Head of caudate nucleus (tissue), 42 donors: Measurements from ENCODE around the gene C2CD4D.
A peak's percentile ranks its signal among the peaks of the same experiment; 100 is the strongest.

Source experiments
- DNase-seq, 42 donors: peaks; one replicate each; pipeline versions ENCODE4 v3.0.0 to v3.0.0-alpha.2; 2020 to 2021; ENCODE audit warnings: mixed read lengths in 7 of 42
- intact Hi-C: fragments of 100-400 bp; cut with DNase I; formaldehyde crosslinking; loops from one replicate; pipeline ENCODE4 v1.15.0; 2022

Gene C2CD4D

GRCh38 chr1:151802372-151802771 is 37.2 kb downstream of the C2CD4D start:
- DNase-seq = peak in 1 of 42 donors; percentile 2
- intact Hi-C loops = no loop called here

GRCh38 chr1:151801846-151802245 is 37.8 kb downstream of the C2CD4D start:
- peak in 1 of 42 donors; percentile 5 for DNase-seq
- intact Hi-C loops = no loop called here

DNA sequence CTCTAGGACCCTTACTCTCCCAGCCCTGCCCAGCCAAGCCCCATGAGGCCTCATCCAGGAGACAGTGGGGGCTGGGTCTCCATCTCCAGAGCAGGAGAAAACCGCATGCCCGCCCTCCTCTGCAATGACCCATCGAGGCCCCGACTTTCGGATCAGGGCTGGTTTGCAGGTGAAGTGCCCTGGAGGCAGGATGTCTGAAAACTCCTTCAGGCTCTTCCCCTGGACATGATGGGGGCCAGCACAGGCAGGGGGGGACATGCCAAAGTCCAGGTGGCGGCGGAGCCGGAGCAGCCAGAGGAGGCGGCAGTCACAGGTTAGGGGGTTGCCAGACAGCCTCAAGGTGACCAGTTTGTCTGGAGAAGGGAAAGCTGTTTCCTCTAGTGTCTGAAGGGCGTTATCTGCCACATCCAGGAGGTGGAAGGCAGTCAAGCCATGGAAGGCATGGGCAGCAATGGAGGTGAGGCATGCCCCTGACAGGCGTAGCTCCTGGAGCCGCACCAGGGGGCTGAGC is 38.3 kb downstream of the C2CD4D start:
- intact Hi-C loops = no loop called here
- peak in 2 of 42 donors; percentile 7 to 8 for DNase-seq

DNA sequence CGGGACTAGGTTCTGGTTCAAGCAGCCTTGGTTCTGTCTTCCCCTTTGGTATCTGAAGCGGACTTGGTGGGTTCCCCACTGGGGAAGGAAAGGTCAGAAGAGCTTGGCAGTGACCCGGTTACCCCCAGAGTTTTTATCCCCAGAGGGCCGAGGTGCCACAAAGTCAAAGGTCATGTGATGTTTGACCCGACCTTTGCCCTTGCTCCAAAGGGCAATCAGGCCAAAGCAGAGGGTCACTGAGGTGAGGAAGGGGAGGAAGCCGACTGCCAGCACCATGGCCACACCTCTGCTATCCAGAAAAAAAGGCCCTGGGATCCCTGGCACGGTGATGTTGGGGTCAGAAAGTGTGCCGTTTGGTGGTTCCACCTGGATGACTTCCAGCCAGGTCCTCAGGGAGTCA is 38.8 kb downstream of the C2CD4D start:
- intact Hi-C loops = no loop called here
- peak in 1 of 42 donors; percentile 16 for DNase-seq

DNA sequence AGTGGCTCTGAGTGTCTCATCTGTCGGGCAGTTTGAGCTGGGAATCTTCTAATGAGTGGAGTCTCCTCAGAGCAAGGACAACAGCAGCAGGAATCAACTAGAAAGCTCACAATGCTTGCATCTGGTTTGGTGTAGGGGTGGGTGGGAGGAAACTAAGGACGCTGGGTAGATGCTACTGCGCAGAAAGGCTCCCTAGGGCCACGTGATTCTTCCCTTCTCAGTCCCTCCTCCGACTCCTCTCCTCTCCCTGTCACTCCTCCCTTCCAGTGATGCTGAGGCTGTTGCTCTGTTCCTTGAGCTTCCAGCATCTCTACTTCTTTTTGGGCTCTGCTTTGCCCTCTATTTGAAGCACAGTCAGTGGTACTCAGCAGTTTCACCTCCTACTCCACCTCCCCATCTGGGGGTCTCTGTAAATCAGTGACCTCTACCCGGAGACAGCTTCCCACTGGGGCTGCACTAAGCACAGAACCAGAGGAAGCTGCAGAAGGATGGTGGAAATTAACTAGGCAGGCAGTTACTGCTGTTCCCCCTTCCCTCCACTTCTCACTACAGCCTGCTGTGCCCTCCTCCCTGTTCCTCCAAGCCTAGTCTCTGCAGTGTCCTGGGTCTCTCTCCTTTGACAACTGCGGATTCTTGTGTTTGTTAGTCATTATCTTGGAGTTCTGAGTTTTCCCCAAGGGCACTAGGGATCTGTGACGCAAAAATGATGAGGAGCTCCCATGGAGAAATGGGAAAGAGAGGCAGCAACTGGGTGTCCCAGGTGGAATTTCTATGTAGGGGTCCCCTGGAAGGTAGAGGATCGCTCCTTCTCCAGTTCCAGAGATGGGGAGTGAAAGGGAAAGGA is 40.2 kb downstream of the C2CD4D start:
- DNase-seq = peak in 39 of 42 donors; percentile 16 to 85 (median 55)
- intact Hi-C loops = no loop called here

DNA sequence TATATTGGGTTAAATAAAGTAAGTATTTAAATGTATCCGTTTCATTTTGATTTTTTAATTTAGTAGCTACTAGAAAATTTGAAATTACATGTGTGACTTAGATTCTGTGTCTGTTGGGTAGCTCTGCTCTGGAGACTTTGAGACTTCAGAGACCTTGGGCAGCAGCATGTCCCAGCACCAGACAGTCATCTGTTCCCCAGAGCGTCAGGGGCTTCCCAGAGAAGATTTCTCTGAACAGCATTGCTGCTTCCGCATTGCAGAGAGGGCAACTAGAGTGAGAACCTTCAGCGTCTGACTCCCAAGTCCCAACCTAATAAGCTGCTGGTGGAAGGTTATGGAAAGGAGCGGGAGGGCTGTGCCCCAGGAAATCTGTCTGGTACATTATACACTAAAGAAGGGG is 41.0 kb downstream of the C2CD4D start:
- intact Hi-C loops = no loop called here

GRCh38 chr1:151790940-151791651 is 48.5 kb downstream of the C2CD4D start:
- intact Hi-C loops = loop anchor here (2.0 kb wide), 1 partner anchor 48 kb away; the partner anchor contains the start of gene C2CD4D
- peak in 23 of 42 donors; percentile 8 to 48 (median 26) for DNase-seq

More for the DNA sequence above, 41.0 kb downstream of the C2CD4D start:
- no peak for DNase-seq

DNA sequence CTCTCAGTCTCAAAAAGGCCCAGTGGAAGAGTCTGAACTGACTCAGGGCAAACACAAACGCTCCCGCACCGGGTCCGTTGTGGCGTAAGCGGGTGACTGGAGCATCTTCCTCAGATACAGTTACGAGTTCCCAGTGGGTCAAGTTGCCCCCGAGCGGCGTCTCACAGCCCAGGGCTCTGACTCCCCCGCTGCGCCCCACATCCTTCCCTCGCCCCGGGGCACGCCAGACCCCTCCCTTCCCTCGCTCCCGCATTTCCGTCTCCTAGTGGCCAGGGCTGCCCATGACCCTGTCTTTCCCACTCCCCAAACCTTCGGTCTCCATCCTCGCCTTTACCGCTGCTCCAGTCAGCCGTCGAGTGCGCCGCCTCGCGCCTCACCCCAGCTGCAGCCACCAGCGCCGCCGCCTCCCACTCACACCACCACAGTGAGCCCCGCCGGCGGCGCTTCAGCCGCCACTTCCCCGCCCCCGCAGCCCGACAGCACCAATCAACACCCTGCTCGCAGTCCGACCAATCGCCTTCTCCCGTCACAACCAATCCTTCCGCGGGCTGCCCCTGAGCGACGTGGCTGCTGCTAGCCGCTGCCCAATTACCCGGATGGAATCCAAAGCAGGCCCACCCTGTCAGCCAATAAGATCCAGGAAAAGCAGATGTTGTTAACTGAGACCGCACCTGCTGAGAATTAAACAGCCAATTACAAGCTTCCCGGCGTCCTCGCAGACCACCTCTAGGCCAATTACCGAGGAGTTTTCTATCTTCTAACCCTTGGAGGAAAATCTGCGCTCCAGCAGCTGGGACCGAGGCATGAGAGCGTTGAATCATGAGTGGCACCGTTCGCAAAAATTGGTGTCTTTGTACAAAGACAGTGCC is 49.3 kb downstream of the C2CD4D start, which contains the start of gene TDRKH:
TDRKH (minus strand) TSS at position 430 of the 869 bp plus-strand sequence. CDS start 7,478 bp downstream, outside the sequence.
- intact Hi-C loops = loop anchor here (2.0 kb wide), 1 partner anchor 48 kb away; the partner anchor contains the start of gene C2CD4D
- peak; percentile 95 to 99 (median 98) for DNase-seq
